ENCODE measurements around the gene GALNT2. TPM values are rescaled to one million over a fixed set of nuclear protein-coding genes. Genes with fewer than 3 reads are reported as not detected.

The GALNT2 gene
- total RNA-seq, 2 donors from 2014 or later, result 29.9 to 39.5 TPM

GRCh38 chr1:230077436-230078213, 10.6 kb downstream of the GALNT2 start:
- H3K36me3 ChIP-seq, result no peaks in the 10 kb centered on the region
- H3K4me3 ChIP-seq, result no peak overlapping the region
- no peaks in the 10 kb centered on the region for H3K27me3 ChIP-seq
- no peak for DNase-seq (ENCODE audit: low spot score)
- H3K9me3 ChIP-seq, result no peaks in the 10 kb centered on the region
- peaks cover 0 to 40% of the 10 kb centered on the region in 2 donors for H3K4me1 ChIP-seq
- no peak for TF ChIP-seq CTCF (IDR thresholded peaks at IDR 0.05)
- H3K27ac ChIP-seq, result no peak overlapping the region

- peak overlapping the region in 1 of 2 donors; percentile 23 for H3K27ac ChIP-seq
- TF ChIP-seq CTCF (IDR thresholded peaks at IDR 0.05), result no peak
- H3K4me3 ChIP-seq, result no peak overlapping the region
- no peak for DNase-seq (ENCODE audit: low spot score)
- H3K9me3 ChIP-seq, result no peaks in the 10 kb centered on the region
- no peaks in the 10 kb centered on the region for H3K27me3 ChIP-seq
- H3K4me1 ChIP-seq, result peaks cover 0 to 34% of the 10 kb centered on the region in 2 donors
- H3K36me3 ChIP-seq, result no peaks in the 10 kb centered on the region
Observed at GRCh38 chr1:230079199-230080024, 12.4 kb downstream of the GALNT2 start.

GRCh38 chr1:230080822-230081221, 13.8 kb downstream of the GALNT2 start:
- Histone ChIP-seq H3K4me1 (peaks cover 0 to 42% of the 10 kb centered on the region in 2 donors), H3K4me3 (no peak overlapping the region), H3K36me3 (no peaks in the 10 kb centered on the region), H3K27me3 (no peaks in the 10 kb centered on the region), H3K9me3 (no peaks in the 10 kb centered on the region), H3K27ac (no peak overlapping the region)
- TF ChIP-seq CTCF (IDR thresholded peaks at IDR 0.05), result no peak
- no peak for DNase-seq (ENCODE audit: low spot score)

- no peak for TF ChIP-seq CTCF (IDR thresholded peaks at IDR 0.05)
Observed at GRCh38 chr1:230081751-230082150, 14.7 kb downstream of the GALNT2 start.

GRCh38 chr1:230082211-230082610, 15.2 kb downstream of the GALNT2 start:
- no peak for DNase-seq (ENCODE audit: low spot score)
- no peak overlapping the region for H3K4me3 ChIP-seq
- peaks cover 0 to 53% of the 10 kb centered on the region in 2 donors for H3K4me1 ChIP-seq
- no peaks in the 10 kb centered on the region for H3K27me3 ChIP-seq
- no peaks in the 10 kb centered on the region for H3K9me3 ChIP-seq
- H3K27ac ChIP-seq, result no peak overlapping the region
- no peak for TF ChIP-seq CTCF (IDR thresholded peaks at IDR 0.05)
- no peaks in the 10 kb centered on the region for H3K36me3 ChIP-seq

More at GRCh38 chr1:230081751-230082150, 14.7 kb downstream of the GALNT2 start:
- Histone ChIP-seq H3K4me3 (no peak overlapping the region), H3K27ac (no peak overlapping the region), H3K36me3 (no peaks in the 10 kb centered on the region), H3K27me3 (no peaks in the 10 kb centered on the region), H3K9me3 (no peaks in the 10 kb centered on the region), H3K4me1 (peaks cover 0 to 50% of the 10 kb centered on the region in 2 donors)
- no peak for DNase-seq (ENCODE audit: low spot score)
